HUES48 (cell line): ENCODE results near the gene SLC24A1.

Source experiments
- H3K27ac ChIP-seq: one replicate; pipeline ENCODE4 v1.7.0; 2013; ENCODE audit warnings: low read depth, low read length, inconsistent platforms
- H3K27me3 ChIP-seq: 2 replicates; pipeline ENCODE4 v1.6.1; 2013; ENCODE audit warnings: mild to moderate bottlenecking, low read length; ENCODE audit not compliant: control insufficient read depth, insufficient read depth
- H3K36me3 ChIP-seq: 2 replicates; pipeline ENCODE4 v1.6.1; 2013; ENCODE audit warnings: low read length; ENCODE audit not compliant: control insufficient read depth, insufficient read depth
- H3K4me1 ChIP-seq: 2 replicates; pipeline ENCODE4 v1.6.1; 2013; ENCODE audit warnings: mild to moderate bottlenecking, low read length; ENCODE audit not compliant: control insufficient read depth, insufficient read depth
- H3K4me3 ChIP-seq: 2 replicates; pipeline ENCODE4 v1.5.1; 2013; ENCODE audit warnings: mild to moderate bottlenecking, low read depth, low read length
- H3K9ac ChIP-seq: 2 replicates; pipeline ENCODE4 v1.6.1; 2013; ENCODE audit warnings: mild to moderate bottlenecking, low read depth, low read length, moderate library complexity
- H3K9me3 ChIP-seq: 2 replicates; pipeline ENCODE4 v1.6.1; 2013; ENCODE audit warnings: low read length; ENCODE audit not compliant: control insufficient read depth, insufficient read depth

The SLC24A1 gene

DNA sequence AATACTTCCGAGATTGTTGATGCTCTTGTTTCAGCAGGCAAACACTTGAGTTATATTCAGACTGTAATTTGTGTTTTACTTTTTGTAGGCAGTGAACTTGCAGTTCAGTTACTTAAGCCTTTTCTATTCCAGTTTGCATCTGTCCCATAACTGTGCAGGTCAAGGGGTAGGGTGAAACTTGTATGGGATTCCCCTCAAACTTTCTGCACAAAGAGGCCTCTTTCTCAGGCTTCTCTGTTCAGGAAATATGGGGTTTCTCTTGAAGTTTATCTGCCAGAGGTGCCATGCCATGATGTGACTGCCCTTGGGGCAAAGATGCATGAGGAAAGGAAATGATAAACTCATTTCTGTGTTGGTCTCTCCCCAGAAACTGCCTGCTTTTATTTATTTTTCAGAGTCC is 66.7 kb downstream of the SLC24A1 start:
- Histone ChIP-seq H3K27me3 (no peaks in the 10 kb centered on the region), H3K36me3 (no peaks in the 10 kb centered on the region), H3K9ac (no peak overlapping the region), H3K9me3 (no peaks in the 10 kb centered on the region), H3K4me3 (no peak overlapping the region), H3K27ac (no peak overlapping the region), H3K4me1 (no peaks in the 10 kb centered on the region)

DNA sequence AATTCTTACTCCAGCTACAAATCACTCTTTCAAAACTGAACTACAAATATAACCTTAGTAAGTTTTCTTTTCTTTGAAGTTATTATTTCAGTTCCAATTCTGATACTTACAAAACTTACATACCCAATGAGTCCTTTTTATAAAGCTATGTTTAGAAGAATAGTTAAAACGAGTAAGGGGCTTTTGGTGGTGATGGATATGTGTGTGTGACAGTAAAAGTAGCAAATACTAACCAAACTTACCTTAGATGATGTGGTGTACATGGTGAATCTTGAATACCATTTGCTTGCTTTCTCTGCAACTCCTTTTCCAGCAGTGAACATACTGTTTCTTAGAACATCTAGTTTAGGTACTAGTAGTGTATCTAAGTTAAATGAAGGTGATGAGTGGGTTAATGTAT is 68.4 kb downstream of the SLC24A1 start:
- H3K36me3 ChIP-seq: no peaks in the 10 kb centered on the region

DNA sequence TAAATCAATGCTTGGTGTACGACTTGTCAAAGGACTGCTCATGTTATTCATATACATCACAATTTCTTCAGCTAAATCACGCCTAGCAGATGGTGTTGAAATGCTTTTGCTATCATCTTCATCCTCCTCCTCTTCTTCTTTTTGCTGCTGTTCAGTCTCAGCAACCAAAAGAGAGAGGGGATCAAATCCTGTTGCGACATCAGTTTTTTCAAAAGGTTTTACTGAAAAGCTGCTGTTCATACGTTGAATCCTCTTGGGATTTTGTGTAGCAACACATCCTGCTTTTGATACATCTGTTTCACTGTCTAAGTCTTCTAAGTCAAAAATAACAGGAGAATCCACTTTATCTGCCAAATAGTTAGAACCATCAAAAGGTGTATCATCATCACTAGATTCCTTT is 69.0 kb downstream of the SLC24A1 start:
- H3K27me3 ChIP-seq: no peaks in the 10 kb centered on the region
- H3K9me3 ChIP-seq: no peaks in the 10 kb centered on the region
- H3K4me3 ChIP-seq: no peak overlapping the region
- H3K27ac ChIP-seq: no peak overlapping the region
- no peaks in the 10 kb centered on the region for H3K4me1 ChIP-seq
- no peaks in the 10 kb centered on the region for H3K36me3 ChIP-seq
- no peak overlapping the region for H3K9ac ChIP-seq

More for the DNA sequence above, 68.4 kb downstream of the SLC24A1 start:
- H3K9me3 ChIP-seq: no peaks in the 10 kb centered on the region
- H3K9ac ChIP-seq: no peak overlapping the region
- H3K4me3 ChIP-seq: no peak overlapping the region
- no peaks in the 10 kb centered on the region for H3K27me3 ChIP-seq
- no peak overlapping the region for H3K27ac ChIP-seq
- H3K4me1 ChIP-seq: no peaks in the 10 kb centered on the region

DNA sequence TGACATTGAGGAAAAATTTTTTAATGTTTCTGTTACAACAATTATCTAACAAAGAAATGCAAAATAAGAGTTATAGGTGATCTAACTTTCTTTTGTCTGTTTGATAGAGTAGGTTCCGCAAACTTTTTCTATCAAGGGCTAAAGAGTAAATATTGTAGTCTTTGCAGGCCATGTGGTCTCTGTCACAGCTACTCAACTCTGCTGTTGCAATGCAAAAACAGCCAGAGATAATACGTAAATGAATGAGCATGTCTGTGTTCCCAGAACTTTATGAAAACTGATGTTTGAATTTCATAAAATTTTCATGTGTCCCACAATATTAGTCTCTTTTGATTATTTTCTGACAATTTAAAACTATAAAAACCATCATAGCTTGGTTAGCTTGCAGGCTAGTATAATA is 73.3 kb downstream of the SLC24A1 start:
- no peaks in the 10 kb centered on the region for H3K36me3 ChIP-seq
- H3K4me1 ChIP-seq: no peaks in the 10 kb centered on the region
- no peaks in the 10 kb centered on the region for H3K27me3 ChIP-seq
- H3K9me3 ChIP-seq: no peaks in the 10 kb centered on the region
- H3K4me3 ChIP-seq: no peak overlapping the region
- no peak overlapping the region for H3K9ac ChIP-seq
- no peak overlapping the region for H3K27ac ChIP-seq
